ENCODE measurements around the gene N4BP2L2.

The N4BP2L2 gene

GRCh38 chr13:32446220-32446619 is 92.4 kb downstream of the N4BP2L2 start:
- H3K9me3 Mint-ChIP-seq: peaks cover 5% of the 10 kb centered on the region
- peaks cover 10% of the 10 kb centered on the region for H3K36me3 Mint-ChIP-seq (ENCODE audit: low read depth)
- H3K27ac Mint-ChIP-seq: no peak overlapping the region
- TF ChIP-seq CTCF (IDR thresholded peaks at IDR 0.05): no peak
- no peak for DNase-seq
- H3K4me1 Mint-ChIP-seq: peaks cover 18% of the 10 kb centered on the region
- H3K27me3 Mint-ChIP-seq (ENCODE audit: low read depth, poor library complexity): no peaks in the 10 kb centered on the region
- H3K4me3 Mint-ChIP-seq: no peak overlapping the region

- H3K4me1 Mint-ChIP-seq: peaks cover 18% of the 10 kb centered on the region
- no peak overlapping the region for H3K27ac Mint-ChIP-seq
- H3K4me3 Mint-ChIP-seq: no peak overlapping the region
- TF ChIP-seq CTCF (IDR thresholded peaks at IDR 0.05): no peak
- no peaks in the 10 kb centered on the region for H3K27me3 Mint-ChIP-seq (ENCODE audit: low read depth, poor library complexity)
- DNase-seq: no peak
- no peaks in the 10 kb centered on the region for H3K9me3 Mint-ChIP-seq
- peaks cover 4% of the 10 kb centered on the region for H3K36me3 Mint-ChIP-seq (ENCODE audit: low read depth)
Measured at GRCh38 chr13:32445461-32445860, 93.1 kb downstream of the N4BP2L2 start.

GRCh38 chr13:32443111-32443510 is 95.5 kb downstream of the N4BP2L2 start:
- TF ChIP-seq CTCF (IDR thresholded peaks at IDR 0.05): no peak
- Mint-ChIP-seq H3K27me3 (ENCODE audit: low read depth, poor library complexity) (no peaks in the 10 kb centered on the region), H3K27ac (no peak overlapping the region), H3K36me3 (ENCODE audit: low read depth) (peaks cover 4% of the 10 kb centered on the region), H3K4me3 (no peak overlapping the region), H3K9me3 (no peaks in the 10 kb centered on the region), H3K4me1 (peaks cover 12% of the 10 kb centered on the region)
- DNase-seq: no peak

GRCh38 chr13:32438871-32439270 is 99.7 kb downstream of the N4BP2L2 start:
- no peak for TF ChIP-seq CTCF (IDR thresholded peaks at IDR 0.05)
- Mint-ChIP-seq H3K36me3 (ENCODE audit: low read depth) (peaks cover 9% of the 10 kb centered on the region), H3K9me3 (no peaks in the 10 kb centered on the region), H3K4me3 (no peak overlapping the region), H3K4me1 (no peaks in the 10 kb centered on the region), H3K27ac (no peak overlapping the region), H3K27me3 (ENCODE audit: low read depth, poor library complexity) (no peaks in the 10 kb centered on the region)
- no peak for DNase-seq

- peaks cover 17% of the 10 kb centered on the region for H3K36me3 Mint-ChIP-seq (ENCODE audit: low read depth)
- no peak overlapping the region for H3K4me3 Mint-ChIP-seq
- H3K9me3 Mint-ChIP-seq: no peaks in the 10 kb centered on the region
- no peaks in the 10 kb centered on the region for H3K27me3 Mint-ChIP-seq (ENCODE audit: low read depth, poor library complexity)
- TF ChIP-seq CTCF (IDR thresholded peaks at IDR 0.05): no peak
- DNase-seq: no peak
- H3K27ac Mint-ChIP-seq: no peak overlapping the region
- H3K4me1 Mint-ChIP-seq: peaks cover 25% of the 10 kb centered on the region
Measured at GRCh38 chr13:32432856-32433255, 105.7 kb downstream of the N4BP2L2 start.

- Mint-ChIP-seq H3K9me3 (no peaks in the 10 kb centered on the region), H3K4me1 (peaks cover 31% of the 10 kb centered on the region), H3K4me3 (no peak overlapping the region), H3K27me3 (ENCODE audit: low read depth, poor library complexity) (peaks cover 3% of the 10 kb centered on the region), H3K36me3 (ENCODE audit: low read depth) (peaks cover 18% of the 10 kb centered on the region), H3K27ac (no peak overlapping the region)
- no peak for TF ChIP-seq CTCF (IDR thresholded peaks at IDR 0.05)
- DNase-seq: no peak
Measured at GRCh38 chr13:32431361-32431760, 107.2 kb downstream of the N4BP2L2 start.

Measured in nephron progenitor cell (in vitro differentiated cells).